ENCODE measurements around the gene CHST3.

DNA sequence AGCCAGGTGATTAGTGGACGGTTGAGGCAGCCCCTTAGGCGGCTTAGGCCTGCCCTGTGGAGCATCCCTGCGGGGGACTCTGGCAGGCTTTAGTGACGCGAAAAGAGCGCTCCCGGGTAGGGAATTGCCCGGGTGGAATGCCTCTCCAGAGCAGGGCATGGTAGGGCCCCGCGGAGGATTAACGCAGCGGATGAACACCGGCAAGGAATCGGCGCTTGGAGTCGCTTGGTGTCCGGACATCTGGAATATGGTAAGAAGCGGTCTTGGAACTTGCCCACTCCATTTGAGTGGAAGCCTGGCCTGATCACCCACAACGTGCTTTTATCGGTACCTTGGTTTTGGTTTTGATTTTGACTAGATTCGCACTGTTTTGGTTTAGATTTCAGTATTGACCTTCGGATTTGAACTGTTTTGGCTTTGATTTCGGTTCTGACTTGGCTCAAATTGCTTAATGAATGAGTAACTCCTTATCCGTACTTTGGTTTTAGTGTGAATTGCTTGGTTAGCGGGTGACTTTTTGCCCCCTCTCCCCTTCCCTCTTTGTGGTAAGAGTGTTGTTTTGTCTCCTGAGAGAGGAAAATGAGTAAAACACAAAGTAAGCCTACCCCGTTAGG lies 24.2 kb upstream of the CHST3 start:
- TF ChIP-seq, protein P1, sequence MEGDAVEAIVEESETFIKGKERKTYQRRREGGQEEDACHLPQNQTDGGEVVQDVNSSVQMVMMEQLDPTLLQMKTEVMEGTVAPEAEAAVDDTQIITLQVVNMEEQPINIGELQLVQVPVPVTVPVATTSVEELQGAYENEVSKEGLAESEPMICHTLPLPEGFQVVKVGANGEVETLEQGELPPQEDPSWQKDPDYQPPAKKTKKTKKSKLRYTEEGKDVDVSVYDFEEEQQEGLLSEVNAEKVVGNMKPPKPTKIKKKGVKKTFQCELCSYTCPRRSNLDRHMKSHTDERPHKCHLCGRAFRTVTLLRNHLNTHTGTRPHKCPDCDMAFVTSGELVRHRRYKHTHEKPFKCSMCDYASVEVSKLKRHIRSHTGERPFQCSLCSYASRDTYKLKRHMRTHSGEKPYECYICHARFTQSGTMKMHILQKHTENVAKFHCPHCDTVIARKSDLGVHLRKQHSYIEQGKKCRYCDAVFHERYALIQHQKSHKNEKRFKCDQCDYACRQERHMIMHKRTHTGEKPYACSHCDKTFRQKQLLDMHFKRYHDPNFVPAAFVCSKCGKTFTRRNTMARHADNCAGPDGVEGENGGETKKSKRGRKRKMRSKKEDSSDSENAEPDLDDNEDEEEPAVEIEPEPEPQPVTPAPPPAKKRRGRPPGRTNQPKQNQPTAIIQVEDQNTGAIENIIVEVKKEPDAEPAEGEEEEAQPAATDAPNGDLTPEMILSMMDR (IDR thresholded peaks at IDR 0.05), result no peak
- TF ChIP-seq RCOR1 (IDR thresholded peaks at IDR 0.05; ENCODE audit: low read depth, low read length) (no peak), POLR2A (IDR thresholded peaks at IDR 0.05; ENCODE audit: low read length) (no peak), MAFK (IDR thresholded peaks at IDR 0.05; ENCODE audit: partially characterized antibody) (no peak), MYC (IDR thresholded peaks at IDR 0.05; ENCODE audit: borderline replicate concordance, low read length) (no peak), NPAS2 (CRISPR knock-in tag; IDR thresholded peaks at IDR 0.05; ENCODE audit: borderline replicate concordance) (no peak), HDAC2 (IDR thresholded peaks at IDR 0.05) (no peak)

All from A549 (cell line).